Ovary (tissue), 3 donors: ENCODE data around the gene ITGB6.

Experiments used
- POLR2A ChIP-seq: fragments of 450-650 bp; IDR thresholded peaks from one replicate; pipeline ENCODE4 v1.6.1; 2017; ENCODE audit warnings: antibody characterized with exemption, mild to moderate bottlenecking, moderate library complexity
- TF ChIP-seq, protein P1 (sequence below), 3 donors: fragments of 450-650 bp in 2 of 3; fragments of 200-600 bp in 1 of 3; IDR thresholded peaks; one replicate each; pipeline versions ENCODE4 v1.5.1 to v1.8.0; 2016 to 2022; ENCODE audit warnings: antibody characterized with exemption in 3 of 3, mild to moderate bottlenecking in 1 of 3
- donor health status: DM: no; HTN: no; CAD: no.

GRCh38 chr2:160194946-160195345 lies 5.1 kb downstream of the ITGB6 start:
- TF ChIP-seq, protein P1, sequence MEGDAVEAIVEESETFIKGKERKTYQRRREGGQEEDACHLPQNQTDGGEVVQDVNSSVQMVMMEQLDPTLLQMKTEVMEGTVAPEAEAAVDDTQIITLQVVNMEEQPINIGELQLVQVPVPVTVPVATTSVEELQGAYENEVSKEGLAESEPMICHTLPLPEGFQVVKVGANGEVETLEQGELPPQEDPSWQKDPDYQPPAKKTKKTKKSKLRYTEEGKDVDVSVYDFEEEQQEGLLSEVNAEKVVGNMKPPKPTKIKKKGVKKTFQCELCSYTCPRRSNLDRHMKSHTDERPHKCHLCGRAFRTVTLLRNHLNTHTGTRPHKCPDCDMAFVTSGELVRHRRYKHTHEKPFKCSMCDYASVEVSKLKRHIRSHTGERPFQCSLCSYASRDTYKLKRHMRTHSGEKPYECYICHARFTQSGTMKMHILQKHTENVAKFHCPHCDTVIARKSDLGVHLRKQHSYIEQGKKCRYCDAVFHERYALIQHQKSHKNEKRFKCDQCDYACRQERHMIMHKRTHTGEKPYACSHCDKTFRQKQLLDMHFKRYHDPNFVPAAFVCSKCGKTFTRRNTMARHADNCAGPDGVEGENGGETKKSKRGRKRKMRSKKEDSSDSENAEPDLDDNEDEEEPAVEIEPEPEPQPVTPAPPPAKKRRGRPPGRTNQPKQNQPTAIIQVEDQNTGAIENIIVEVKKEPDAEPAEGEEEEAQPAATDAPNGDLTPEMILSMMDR (IDR thresholded peaks at IDR 0.05): no peak
- no peak for TF ChIP-seq POLR2A
